Measurements from ENCODE around the gene SDR9C7.

DNA sequence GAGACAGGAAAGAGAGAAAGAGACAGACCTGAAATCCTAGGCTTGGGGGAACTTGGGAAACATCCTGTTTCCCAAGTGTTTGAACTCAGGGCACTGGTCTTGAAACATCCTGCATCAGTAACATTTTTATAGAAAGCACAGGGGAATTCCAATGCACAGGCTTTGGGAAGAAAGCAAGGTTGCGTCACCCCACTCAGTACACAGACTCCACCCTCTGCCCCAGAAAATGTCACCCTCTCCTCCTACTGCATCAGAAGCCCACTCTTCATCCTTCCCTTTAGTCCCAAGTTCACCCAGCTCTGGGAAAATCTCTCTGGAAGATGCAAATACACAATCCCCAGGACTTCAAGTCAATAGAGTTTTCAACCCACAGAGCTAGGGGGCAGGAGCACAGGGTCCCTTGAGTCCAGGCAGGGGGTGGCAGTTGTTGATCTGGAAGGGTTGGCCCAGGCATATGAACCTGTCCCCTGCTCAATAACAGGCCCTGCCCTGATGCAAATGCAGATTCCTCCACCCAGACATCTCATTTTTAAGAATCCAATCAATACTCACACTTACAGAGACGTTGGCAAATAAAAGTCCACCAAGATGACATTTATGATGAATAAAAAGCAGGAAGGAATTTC lies 21.5 kb upstream of the SDR9C7 start:
- TF ChIP-seq, protein P1, sequence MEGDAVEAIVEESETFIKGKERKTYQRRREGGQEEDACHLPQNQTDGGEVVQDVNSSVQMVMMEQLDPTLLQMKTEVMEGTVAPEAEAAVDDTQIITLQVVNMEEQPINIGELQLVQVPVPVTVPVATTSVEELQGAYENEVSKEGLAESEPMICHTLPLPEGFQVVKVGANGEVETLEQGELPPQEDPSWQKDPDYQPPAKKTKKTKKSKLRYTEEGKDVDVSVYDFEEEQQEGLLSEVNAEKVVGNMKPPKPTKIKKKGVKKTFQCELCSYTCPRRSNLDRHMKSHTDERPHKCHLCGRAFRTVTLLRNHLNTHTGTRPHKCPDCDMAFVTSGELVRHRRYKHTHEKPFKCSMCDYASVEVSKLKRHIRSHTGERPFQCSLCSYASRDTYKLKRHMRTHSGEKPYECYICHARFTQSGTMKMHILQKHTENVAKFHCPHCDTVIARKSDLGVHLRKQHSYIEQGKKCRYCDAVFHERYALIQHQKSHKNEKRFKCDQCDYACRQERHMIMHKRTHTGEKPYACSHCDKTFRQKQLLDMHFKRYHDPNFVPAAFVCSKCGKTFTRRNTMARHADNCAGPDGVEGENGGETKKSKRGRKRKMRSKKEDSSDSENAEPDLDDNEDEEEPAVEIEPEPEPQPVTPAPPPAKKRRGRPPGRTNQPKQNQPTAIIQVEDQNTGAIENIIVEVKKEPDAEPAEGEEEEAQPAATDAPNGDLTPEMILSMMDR (IDR thresholded peaks at IDR 0.05; ENCODE audit: insufficient read depth, low read length, poor library complexity, severe bottlenecking) = no peak
- no peak for TF ChIP-seq EZH2phosphoT487 (conservative IDR thresholded peaks at IDR 0.05; ENCODE audit: low read length)

All from SU-DHL-6 (cell line).